NCI-H2029 treated with DMSO at 0.1 percent for 48 hours (cell line): ENCODE results near the gene KCNJ5.

Experiments used
- DNase-seq: peaks from one replicate; lab custom pipeline; 2025; lab: John Stamatoyannopoulos, UW

Gene KCNJ5

DNA sequence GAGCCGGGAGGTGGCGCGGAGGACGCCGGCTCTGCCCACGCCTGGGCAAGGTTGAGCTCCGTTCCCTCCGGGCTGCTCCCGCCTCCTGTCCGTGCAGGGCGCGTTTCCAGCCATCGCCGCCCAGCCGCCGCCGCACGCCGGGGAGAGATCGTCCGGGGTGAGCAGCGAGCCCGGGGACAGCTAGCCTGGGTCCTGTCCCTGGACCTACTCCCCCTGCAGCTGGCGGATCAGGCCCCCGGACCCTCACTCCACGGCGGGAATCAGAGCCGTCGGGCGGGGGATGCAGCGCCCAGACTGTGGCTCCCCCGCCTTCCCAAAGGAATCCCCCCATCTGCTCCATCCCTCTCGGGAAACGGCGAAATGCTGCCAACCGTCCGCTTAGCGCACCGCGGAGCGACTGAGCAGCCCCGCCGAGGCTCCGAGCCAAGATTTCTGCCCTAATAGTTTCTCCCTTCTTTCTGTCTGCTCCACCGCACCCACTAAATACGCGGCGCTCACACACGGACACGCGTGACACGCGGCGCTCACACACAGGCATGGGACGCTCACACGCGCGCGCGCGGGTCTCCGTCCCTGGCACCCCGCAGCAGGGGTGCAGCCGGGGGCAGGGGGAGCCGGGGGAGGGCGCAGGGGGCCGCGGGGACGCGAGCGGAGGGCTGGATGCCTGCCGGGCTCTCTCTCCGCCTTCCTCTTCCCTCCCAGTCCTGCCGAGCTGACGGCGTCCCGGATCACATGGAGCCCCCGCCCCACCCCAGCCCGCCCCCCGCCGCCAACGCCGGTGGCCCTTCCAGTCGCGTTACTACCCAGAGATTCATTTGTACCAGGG, at the start of gene KCNJ5:
KCNJ5 (plus strand) TSS at position 814 of the 826 bp plus-strand sequence. CDS start 19,918 bp downstream, outside the sequence.
- DNase-seq = no peak

DNA sequence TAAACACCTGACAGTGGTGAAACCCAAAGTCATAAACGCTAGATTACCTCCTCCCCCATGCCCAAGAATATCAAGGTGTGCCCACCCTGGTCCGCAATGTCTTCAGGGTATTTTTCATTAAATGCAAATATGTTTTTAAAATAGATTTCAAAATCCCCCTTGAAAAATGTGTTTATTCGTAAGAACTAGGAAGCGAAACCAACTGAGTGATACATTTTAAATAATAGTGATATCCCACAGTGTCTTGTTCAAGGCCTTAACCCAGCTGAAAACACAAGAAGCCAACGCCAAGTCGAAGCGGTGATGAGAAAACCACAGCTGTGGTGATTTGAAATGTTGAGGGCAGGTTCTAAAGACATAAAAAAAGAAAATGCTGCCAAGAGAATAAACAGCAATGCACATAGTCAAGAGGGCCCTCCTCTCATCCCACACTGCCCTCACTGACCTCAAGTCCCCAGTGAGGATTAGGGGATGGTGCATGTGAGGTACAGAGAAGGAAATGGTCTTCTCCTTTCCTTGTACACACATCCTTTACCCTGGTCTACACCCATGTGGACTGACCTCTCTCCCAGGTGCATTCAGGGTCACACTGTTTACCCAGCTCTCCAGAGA, 49.6 kb upstream of the KCNJ5 start:
- peak; percentile 27 for DNase-seq

DNA sequence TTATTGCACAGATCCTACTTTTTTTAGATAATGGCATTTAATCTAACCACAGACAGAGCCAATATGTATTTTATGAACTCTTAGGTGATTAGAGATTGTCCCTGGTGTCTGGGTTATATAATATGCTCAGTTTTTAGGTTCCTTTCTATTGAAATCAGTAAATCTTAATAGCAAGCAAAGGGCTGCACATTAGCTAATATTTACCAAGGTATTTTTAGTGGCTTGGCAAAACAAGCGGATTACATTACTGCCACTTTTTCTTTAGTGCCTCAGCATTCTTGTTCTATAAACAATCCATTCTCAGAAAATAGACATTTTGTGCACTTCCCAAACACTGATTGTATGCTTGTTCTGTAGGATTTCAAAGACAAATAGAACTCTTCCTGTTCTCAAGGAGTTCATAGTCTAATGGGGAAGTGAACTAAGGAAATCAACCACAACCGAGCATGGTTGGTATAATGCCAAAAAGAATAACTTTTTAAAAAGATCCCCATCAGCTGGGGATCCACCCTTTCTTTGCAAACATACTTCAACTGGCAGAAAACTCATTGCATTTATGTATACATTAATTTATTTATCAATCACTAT, 47.9 kb upstream of the KCNJ5 start:
- no peak for DNase-seq

DNA sequence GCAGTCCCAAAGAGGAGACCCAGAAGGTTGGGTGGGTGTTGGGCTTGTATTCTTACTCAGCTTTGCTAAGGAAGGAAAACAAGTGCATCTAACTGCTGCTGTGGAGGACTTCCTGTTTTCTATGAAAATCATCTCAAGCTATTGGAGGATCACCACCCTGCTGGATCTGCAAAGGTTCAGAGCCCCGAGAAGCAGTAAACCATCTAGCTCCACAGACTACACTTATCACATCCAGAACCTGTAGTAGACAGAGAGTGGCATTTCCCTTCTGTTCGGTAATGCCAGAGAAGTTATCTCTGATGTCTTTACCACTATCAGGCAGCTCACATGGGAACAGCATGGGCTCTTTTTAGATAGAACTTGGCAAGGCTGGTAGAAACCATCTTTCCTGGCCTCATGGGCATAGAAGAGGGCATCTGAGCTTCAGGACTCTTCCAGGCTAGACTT, 45.8 kb upstream of the KCNJ5 start:
- no peak for DNase-seq

DNA sequence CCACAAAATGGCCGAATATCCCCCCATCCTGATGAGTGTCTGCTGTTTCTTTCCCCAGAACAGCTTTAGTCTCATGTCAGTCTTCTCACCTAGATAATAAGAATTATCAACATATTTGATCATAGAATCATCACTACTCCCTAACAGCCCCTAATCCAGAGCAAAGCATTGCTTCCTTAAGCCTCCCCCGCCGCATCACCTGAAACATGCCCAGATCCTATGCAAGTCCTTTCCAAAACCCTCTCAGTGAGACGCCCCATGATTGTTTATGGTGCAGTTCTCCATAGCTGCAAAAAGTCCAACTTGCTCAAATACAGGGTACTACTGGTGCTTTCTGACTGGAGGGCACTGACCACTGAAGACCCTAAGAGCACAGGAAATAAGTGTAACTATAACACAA, 44.2 kb upstream of the KCNJ5 start:
- DNase-seq = no peak

DNA sequence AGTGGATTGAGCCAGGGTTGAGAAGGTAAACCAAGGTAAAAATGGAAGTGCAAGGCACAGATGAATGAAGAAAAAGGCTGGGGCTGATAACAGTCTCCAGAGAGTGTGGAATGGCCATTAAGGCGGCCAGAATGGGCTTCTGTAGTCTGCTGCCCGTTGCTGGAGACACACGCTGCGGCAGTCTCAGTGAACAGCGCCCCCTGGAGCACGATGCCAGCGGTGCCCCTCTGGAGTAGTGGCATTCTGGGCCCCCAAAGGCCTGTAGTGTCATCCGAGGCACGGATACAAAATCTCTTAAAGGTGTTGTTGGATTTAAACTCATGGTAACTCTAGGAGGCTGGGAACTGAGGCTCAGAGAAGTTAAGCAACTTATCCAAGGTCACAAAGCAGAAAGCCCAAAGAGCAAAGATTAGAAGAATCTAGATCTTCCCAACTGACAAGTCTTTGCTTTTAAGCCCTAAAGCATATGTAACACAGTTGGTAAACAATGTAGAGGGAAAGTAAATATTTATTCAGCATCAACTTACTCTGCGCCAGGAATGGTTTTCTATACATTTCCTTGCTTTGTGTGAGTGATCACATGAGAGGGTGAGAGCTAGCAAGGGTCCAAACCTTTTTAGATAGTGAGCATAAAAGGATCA, 42.2 kb upstream of the KCNJ5 start:
- DNase-seq = no peak

DNA sequence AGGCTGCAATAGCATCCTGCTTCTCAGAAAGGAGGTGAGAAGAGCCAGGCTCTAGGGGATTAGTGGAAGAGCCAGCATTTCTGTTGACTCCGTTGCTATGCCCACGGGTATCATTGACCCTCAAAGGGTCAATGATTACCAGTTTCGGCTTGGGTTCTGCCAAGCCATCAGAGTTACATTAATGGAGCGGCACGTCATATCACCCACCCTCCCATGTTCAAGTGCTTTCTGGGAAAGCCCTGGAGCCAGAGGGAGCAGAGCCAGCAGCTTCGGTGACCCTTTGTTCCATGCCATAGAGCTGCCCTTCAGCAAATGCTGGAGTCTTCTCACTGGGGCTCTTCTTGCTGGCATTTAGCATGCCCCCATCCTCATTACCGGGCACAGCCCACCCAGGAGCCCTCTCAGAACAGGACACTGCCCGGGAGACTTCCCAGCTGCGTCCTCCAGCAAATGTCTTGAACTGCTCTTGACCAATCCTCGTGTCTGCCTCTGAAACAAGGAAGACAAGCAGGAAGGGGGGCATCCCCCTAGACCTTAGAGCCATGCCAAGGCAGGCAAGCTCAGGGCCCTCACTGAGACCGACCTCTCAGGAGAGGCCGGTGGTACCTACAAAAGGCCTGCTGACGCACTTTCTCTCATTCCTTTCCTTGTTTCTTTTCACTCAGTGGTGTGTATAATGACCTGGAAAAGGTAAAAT, 38.7 kb upstream of the KCNJ5 start:
- no peak for DNase-seq

DNA sequence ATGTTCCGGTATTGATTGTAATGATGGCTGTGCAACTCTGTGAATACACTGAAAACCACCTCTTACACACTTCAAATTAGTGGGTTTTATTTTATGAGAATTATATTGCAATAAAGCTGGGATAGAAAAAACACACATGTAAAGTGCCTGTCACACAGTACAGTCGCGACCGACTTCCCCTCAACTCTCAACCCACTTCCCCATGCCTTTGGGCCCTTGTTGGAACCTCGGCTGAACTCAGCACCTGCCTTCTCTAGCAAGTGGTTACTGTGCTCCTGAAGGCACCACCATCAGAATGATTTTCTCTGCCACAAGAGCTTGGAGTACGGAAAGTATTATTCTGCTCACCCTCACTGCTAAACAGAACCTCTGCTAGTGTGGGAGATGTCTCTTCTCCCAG, 37.6 kb upstream of the KCNJ5 start:
- DNase-seq = no peak

DNA sequence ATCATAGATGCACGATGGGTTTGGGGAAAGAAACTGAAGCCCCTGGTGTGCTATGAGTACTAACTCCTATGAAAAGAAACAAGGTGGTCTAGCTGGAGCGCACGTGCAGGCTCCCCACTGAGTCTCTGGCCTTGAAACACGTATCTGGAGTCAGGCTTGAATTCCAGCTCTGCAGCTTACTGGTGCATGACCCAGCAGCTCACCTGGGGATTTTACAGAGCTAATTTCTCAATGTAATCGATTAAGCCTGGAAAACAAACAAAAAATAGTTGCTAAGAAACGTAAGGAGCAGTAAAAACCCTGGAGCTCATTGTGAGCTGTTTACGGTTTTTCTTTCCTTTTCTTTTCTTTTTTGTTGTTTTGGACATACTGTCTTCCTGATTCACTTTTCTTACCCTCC, 36.3 kb upstream of the KCNJ5 start:
- no peak for DNase-seq

DNA sequence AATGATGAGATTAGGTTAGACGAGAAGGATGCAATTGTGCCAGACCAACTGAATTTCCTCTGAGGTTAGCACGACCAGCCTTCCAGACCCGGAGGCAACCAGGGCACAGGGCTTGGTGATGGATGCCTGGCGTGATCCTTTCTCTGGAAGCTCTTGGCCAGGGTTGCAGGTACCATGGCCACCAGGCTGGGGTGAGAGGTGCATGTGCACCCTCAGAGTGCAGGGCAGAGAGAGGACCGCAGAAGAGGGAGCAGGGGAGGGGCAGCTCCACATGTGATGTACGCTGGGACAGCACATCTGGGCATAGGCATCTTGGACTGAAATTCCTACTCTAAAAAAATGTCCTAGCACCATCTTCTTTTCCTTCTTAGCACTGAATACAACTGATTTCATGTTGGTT, 34.9 kb upstream of the KCNJ5 start:
- no peak for DNase-seq

DNA sequence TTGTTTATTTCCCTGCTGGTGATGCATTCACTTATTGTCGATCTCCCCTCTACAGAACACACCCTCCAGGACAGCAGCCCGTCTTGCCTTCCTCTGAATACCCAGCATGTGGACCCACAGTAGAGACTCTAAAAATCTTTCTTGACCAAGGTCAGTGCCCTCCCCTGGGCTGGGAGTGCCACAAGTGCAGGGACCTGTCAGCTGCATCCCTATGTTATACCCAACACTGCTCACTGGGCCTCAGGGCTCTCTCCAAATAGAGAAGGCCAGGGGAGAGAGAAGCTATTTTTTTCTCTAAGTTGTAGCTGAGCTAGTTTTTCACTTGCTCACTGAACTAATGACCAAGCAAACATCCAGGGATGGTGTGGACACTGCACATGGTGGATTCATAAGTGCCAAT, 33.8 kb upstream of the KCNJ5 start:
- DNase-seq = no peak

DNA sequence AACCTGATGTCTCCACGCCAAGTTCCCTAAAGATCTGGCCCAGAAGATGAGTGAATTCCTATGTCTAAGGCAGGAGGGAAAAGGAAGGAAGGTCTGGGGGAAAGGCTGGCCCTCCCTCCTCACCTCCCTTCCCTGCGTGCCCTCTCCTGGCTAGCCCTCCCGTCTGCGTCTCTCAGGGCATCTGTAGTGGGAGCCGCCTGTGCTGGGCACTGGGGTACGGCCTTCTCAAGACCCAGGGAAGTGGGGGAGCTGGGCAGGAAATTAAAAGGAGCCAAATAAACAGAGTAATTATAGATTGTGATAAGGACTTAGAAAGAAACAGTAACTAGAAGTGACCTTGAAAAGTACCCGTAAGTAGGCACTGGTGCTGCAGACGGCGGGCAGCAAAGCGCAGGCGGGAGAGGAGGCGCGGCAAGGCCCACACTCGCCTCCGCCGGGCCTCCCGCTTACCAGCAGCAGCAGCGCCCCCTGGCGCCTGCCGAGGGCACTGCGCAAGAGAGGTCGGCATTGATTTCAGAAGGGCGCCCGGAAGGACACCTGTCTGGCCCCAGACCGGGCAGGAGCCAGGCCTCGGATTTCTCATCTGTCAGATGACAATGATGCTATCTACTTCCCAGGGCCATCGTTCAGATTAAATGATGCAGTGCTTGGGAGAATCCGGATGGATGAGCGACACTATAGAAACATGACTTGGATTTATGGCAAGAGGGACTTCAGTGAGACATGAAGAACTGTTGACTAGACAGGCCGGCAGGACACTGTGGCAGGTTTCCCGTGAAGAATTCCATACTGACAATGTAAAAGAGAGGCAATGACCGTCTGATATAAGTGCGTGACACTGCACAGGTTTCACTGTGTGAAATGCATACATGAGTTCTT, 31.4 kb upstream of the KCNJ5 start:
- no peak for DNase-seq

DNA sequence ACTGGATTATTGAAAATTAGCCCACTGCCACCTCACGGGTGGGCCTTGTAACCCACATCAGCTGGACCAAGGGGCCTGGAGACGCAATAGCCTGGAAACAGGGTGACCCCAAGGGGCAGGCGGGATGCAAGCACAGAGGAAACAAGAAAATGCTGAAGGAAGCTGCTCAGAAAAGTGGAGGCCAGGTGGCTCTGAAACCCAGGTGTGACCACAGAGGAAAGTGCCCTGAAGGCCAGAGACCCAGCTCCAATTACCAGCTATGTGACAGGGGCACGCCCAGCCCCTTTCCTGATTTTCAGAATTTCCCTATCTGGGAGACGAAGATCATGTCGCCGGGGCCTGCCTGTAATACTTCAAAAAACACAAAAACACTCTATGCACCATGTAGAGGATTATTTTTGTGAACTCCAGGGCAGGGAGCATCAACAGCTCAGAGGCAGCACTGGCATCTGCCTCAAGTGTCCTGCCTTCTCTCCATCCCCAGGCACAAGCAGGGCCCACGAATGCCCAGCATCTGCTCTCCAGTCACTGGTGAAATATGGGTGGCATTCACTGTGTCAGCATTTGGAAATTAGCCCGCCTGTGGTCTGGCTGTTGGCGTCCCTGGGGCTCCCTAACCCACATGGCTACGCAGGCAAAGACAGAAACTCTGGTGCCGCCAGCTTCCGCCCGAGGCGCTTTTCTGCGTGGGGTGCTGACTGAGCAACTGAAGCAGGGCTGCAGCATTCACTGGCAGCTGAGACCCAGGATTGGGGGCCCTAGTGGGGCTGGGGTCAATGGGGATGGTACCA, 30.4 kb upstream of the KCNJ5 start:
- DNase-seq = no peak

DNA sequence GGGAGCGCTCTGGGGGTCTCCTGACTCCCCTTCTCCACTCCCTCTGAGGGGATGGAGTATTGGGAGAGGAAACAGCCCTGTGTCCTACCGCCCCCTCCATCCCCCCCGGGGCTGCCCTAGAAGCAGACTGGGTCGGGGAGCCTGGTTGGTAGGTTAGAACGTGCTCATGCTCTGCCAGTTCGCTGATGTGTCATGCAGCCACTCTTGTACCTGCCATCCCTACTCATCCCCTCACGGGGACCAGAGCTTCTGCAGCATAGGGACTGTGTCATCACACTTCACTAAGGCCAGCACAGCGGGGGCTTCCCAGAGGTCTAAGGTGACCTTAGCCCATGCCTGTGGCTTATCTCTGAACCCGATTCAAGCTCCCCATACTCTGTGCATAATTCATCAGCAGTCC, 28.8 kb upstream of the KCNJ5 start:
- DNase-seq = no peak

DNA sequence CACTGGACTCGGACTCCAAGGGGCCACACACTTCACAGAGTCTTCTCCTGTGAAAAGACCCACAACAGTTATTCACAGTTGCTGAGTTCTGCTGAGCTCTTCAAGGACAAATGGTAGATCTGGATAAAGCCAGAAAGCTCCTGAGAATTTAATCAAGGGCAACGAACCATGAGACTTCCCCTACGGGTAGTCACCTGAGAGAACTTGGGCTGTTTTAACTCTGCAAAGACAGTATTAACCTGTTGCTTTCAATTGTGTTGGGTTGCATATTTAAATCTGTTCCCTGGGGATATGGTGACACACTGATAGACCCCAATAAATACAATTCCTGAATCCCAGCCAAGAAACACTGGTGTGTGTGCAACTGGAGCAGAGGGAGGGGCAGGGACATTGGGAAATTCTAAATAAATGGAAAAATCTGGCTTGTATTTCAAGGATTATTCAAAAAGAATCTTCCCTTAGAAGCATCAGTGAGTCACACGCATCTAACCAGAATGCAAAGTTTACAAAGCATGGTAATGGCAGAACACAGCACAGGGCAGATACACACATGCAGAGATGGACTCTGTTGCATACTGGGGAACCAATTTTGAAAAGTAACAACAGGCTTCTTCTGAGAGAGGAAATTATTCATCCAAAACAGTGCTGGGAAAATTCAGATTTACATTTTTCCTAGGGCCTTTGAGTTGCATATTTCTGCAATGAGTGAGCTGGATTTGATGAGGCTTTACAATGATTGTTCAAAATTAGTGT, 28.1 kb upstream of the KCNJ5 start:
- DNase-seq = no peak

DNA sequence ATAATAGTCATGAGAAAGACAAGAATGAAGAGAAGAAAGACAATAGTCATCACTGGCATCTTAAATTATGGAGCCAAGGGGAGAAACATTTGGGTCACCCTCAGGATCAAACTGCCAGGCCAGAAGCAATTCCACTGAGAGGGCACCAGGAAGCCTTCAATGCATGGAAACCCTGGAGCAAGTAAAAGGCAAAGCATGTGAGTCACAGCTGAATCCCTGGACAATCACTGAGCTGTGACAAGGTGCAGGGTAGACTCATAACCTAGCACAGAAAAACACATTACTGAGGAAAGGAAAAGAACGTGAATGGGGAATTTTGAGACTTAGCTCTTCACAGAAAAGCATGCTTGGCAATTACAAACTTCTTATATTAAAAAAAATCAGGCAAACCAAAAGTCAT, 25.7 kb upstream of the KCNJ5 start:
- no peak for DNase-seq

DNA sequence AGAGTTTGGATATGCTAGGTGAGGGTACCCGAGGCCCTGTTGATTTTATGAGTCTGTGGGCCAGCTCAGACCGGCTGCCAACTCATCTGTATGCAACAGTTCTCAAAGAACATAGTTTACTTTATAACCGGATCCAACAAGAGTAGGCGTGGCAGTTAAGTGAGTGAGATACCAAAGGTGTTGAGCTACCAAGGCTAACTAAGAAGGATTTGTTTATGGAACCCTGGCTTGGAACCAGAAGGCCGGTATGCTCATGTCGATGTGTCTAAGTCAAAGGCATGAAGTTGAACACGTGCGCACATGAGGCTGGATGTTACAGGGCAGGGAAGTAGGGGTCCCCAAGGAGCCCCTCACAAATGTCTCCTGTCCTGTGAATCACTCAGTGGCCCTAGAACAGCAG, 23.9 kb upstream of the KCNJ5 start, which contains the start of gene KCNJ1:
KCNJ1 (minus strand) TSS at position 20 of the 400 bp plus-strand sequence. CDS start 27,053 bp downstream, outside the sequence.
- no peak for DNase-seq

DNA sequence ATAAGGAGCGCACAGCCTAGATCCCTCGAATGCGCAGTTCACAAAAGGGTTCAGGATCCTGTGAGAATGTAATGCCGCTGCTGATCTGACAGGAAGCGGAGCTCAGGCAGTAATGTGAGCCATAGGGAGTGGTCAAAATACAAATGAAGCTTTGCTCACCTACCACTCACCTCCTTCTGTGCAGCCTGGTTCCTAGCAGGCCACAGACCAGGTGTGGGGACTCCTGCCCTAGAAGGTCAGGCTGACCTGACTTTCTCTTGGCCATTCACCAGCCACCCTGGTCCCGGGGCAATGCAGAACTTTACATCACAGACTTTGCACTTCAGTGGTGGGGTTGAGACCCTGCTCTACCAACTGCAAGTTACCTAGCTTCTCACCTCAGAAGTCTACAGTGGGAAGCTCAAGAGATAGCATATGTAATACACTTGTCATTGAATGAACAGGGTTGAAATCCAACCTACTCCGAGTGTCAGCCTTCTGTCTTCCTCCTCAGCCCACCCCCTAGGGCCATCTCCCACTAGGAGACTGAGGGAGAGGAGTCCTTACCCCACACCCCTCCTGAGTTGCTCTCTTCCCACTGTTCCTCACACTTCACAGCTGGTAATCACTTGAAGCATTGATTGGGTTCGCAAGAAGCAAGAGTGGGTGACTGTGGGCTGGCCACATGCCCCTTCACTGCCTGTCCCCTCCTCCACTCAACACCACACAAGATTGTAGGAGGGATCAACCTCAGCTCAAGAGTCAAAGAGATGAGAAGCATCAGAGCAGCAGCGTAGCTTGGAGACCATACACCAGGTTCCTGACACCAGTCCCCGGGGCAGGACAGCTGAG, 22.1 kb upstream of the KCNJ5 start:
- DNase-seq = no peak
